CD4-positive, alpha-beta T cell treated with Interleukin-10 for 1 hour (primary cell): ENCODE results near the gene CDKAL1.
"Not testable (repeated sequence)": the region's sequence is repeated elsewhere in the genome, so short reads cannot be mapped to it uniquely, and the experiment has no call there.

Source experiments
- DNase-seq: peaks from one replicate; pipeline ENCODE4 v3.0.0-alpha.2; 2020

CDKAL1 gene

GRCh38 chr6:20755631-20756030 is 221.4 kb downstream of the CDKAL1 start:
- DNase-seq: no peak

- DNase-seq: not testable (repeated sequence)
Measured at GRCh38 chr6:20756584-20757147, 222.4 kb downstream of the CDKAL1 start.

GRCh38 chr6:20757761-20758160 is 223.5 kb downstream of the CDKAL1 start:
- no peak for DNase-seq

GRCh38 chr6:20763296-20763695 is 229.0 kb downstream of the CDKAL1 start:
- no peak for DNase-seq

GRCh38 chr6:20769631-20770030 is 235.4 kb downstream of the CDKAL1 start:
- no peak for DNase-seq

- no peak for DNase-seq
Measured at GRCh38 chr6:20770773-20771172, 236.5 kb downstream of the CDKAL1 start.

GRCh38 chr6:20771409-20771808 is 237.2 kb downstream of the CDKAL1 start:
- DNase-seq: no peak

GRCh38 chr6:20773822-20774221 is 239.6 kb downstream of the CDKAL1 start:
- DNase-seq: no peak

- DNase-seq: no peak
Measured at GRCh38 chr6:20775981-20776380, 241.7 kb downstream of the CDKAL1 start.

GRCh38 chr6:20777801-20778200 is 243.5 kb downstream of the CDKAL1 start:
- DNase-seq: no peak

- no peak for DNase-seq
Measured at GRCh38 chr6:20778459-20778858, 244.2 kb downstream of the CDKAL1 start.

GRCh38 chr6:20778912-20779311 is 244.7 kb downstream of the CDKAL1 start:
- no peak for DNase-seq

GRCh38 chr6:20789162-20789561 is 254.9 kb downstream of the CDKAL1 start:
- no peak for DNase-seq

GRCh38 chr6:20790032-20790791 is 256.0 kb downstream of the CDKAL1 start:
- DNase-seq: no peak

- DNase-seq: no peak
Measured at GRCh38 chr6:20791074-20791473, 256.8 kb downstream of the CDKAL1 start.

GRCh38 chr6:20791944-20792343 is 257.7 kb downstream of the CDKAL1 start:
- no peak for DNase-seq

GRCh38 chr6:20793174-20793573 is 258.9 kb downstream of the CDKAL1 start:
- no peak for DNase-seq

- no peak for DNase-seq
Measured at GRCh38 chr6:20797597-20797996, 263.3 kb downstream of the CDKAL1 start.

GRCh38 chr6:20800229-20800628 is 266.0 kb downstream of the CDKAL1 start:
- DNase-seq: no peak

GRCh38 chr6:20800653-20801052 is 266.4 kb downstream of the CDKAL1 start:
- DNase-seq: no peak

GRCh38 chr6:20801595-20801994 is 267.3 kb downstream of the CDKAL1 start:
- DNase-seq: no peak

- DNase-seq: no peak
Measured at GRCh38 chr6:20802596-20802995, 268.3 kb downstream of the CDKAL1 start.

- DNase-seq: no peak
Measured at GRCh38 chr6:20805021-20805420, 270.8 kb downstream of the CDKAL1 start.

- DNase-seq: no peak
Measured at GRCh38 chr6:20806669-20807068, 272.4 kb downstream of the CDKAL1 start.

- DNase-seq: no peak
Measured at GRCh38 chr6:20808439-20808838, 274.2 kb downstream of the CDKAL1 start.
